HG03439 (cell line): ENCODE data around the gene KRT31.
"Not testable (repeated sequence)": the region's sequence is repeated elsewhere in the genome, so short reads cannot be mapped to it uniquely, and the experiment has no call there.

ENCODE experiments used
- ATAC-seq: cut with Tn5 transposase; IDR thresholded peaks from one replicate; pipeline ENCODE4 v1.9.1; 2021; ENCODE audit warnings: mild to moderate bottlenecking, moderate library complexity; ENCODE audit not compliant: unreplicated experiment

The KRT31 gene

GRCh38 chr17:41418116-41418860, 20.9 kb upstream of the KRT31 start:
- ATAC-seq = no peak

GRCh38 chr17:41417576-41418015, 20.2 kb upstream of the KRT31 start:
- ATAC-seq = no peak

GRCh38 chr17:41417127-41417526, 19.7 kb upstream of the KRT31 start:
- no peak for ATAC-seq

- ATAC-seq = no peak
Measured at GRCh38 chr17:41416479-41416878, 19.1 kb upstream of the KRT31 start.

GRCh38 chr17:41415833-41416335, 18.5 kb upstream of the KRT31 start:
- ATAC-seq = no peak

- ATAC-seq = no peak
Measured at GRCh38 chr17:41415411-41415810, 18.0 kb upstream of the KRT31 start.

GRCh38 chr17:41413982-41414381, 16.6 kb upstream of the KRT31 start:
- ATAC-seq = no peak

GRCh38 chr17:41413353-41413957, 16.0 kb upstream of the KRT31 start:
- no peak for ATAC-seq

- ATAC-seq = no peak
Measured at GRCh38 chr17:41411072-41411840, 13.8 kb upstream of the KRT31 start.

GRCh38 chr17:41407226-41407625, 9.8 kb upstream of the KRT31 start:
- no peak for ATAC-seq

GRCh38 chr17:41406205-41406604, 8.8 kb upstream of the KRT31 start:
- ATAC-seq = no peak

GRCh38 chr17:41404024-41404671, 6.7 kb upstream of the KRT31 start:
- no peak for ATAC-seq

GRCh38 chr17:41403404-41404023, 6.1 kb upstream of the KRT31 start:
- no peak for ATAC-seq

GRCh38 chr17:41402161-41402560, 4.8 kb upstream of the KRT31 start:
- no peak for ATAC-seq

- ATAC-seq = no peak
Measured at GRCh38 chr17:41396340-41396739, 1.1 kb downstream of the KRT31 start.

GRCh38 chr17:41395611-41396010, 1.8 kb downstream of the KRT31 start:
- ATAC-seq = no peak

- ATAC-seq = not testable (repeated sequence)
Measured at GRCh38 chr17:41395044-41395443, 2.4 kb downstream of the KRT31 start.

GRCh38 chr17:41394254-41394996, 3.0 kb downstream of the KRT31 start:
- no peak for ATAC-seq

GRCh38 chr17:41393826-41394225, 3.6 kb downstream of the KRT31 start:
- ATAC-seq = no peak

- ATAC-seq = no peak
Measured at GRCh38 chr17:41393294-41393693, 4.1 kb downstream of the KRT31 start.
